GM12878 (cell line): Measurements from ENCODE around the gene CAPN14. TPM values are rescaled to one million over a fixed set of nuclear protein-coding genes. Genes with fewer than 3 reads are reported as not detected.

Experiments used
- CHD2 ChIP-seq: IDR thresholded peaks from 2 replicates; pipeline ENCODE4 v1.6.1; 2011; ENCODE audit warnings: low read depth, low read length, improper control_type of control experiment, borderline replicate concordance
- CREM ChIP-seq: IDR thresholded peaks from 2 replicates; pipeline ENCODE4 v1.6.1; 2014; ENCODE audit warnings: antibody characterized with exemption, low read depth
- EP300 ChIP-seq, 2 experiments: fragments of 150-350 bp in 1 of 2; IDR thresholded peaks; 2 replicates each; pipeline ENCODE4 v1.6.1; 2011 to 2012; ENCODE audit warnings: low read depth in 2 of 2, low read length in 2 of 2, borderline replicate concordance in 1 of 2, improper control_type of control experiment in 1 of 2, inconsistent platforms in 1 of 2; ENCODE audit not compliant: control insufficient read depth in 1 of 2
- KDM1A ChIP-seq: fragments of 200-600 bp; sonication (generic); IDR thresholded peaks from 2 replicates; pipeline ENCODE4 v1.6.1; 2016; ENCODE audit warnings: borderline replicate concordance
- NFYA ChIP-seq: IDR thresholded peaks from 2 replicates; pipeline ENCODE4 v1.6.1; 2011; ENCODE audit warnings: low read depth, mild to moderate bottlenecking, low read length, improper control_type of control experiment, borderline replicate concordance
- PML ChIP-seq: IDR thresholded peaks from 2 replicates; pipeline ENCODE4 v1.6.1; 2012; ENCODE audit warnings: low read length, inconsistent platforms
- polyA plus RNA-seq, 11 experiments: library from polyadenylated mRNA; depleted of rRNA in 4 of 11; unstranded in 6 of 11; stranded (reverse) in 5 of 11; fragments of >200 nt; fragmentation: Nextera tagmentation in 4 of 11; fragmentation: Illumina TruSeq in 1 of 11; extraction: Ambion mirVana in 4 of 11; extraction: Trizol in 1 of 11; gene quantifications; 1 replicate in 1 of 11; 2 replicates in 10 of 11; pipeline versions ENCODE4 v1.2.1 to v1.2.3, GENCODE V29; 2011 to 2016; ENCODE audit warnings: inconsistent platforms in 2 of 11, missing spikeins in 2 of 11, low read depth in 1 of 11
- total RNA-seq, 4 experiments: library from RNA; depleted of rRNA in 3 of 4; stranded (reverse); fragments of >200 nt in 3 of 4; fragmentation: Illumina TruSeq in 1 of 4; extraction: Trizol in 1 of 4; gene quantifications; 2 replicates each; pipeline versions ENCODE4 v1.2.1 to v1.2.3, GENCODE V29; 2013 to 2021
- TF ChIP-seq, protein P1 (sequence below): fragments of 450-650 bp; IDR thresholded peaks from 2 replicates; pipeline ENCODE4 v1.6.1; 2018; ENCODE audit warnings: borderline replicate concordance, mild to moderate bottlenecking; ENCODE audit not compliant: partially characterized antibody
- TF ChIP-seq, protein P2 (sequence below): fragments of 450-650 bp; IDR thresholded peaks from 2 replicates; pipeline ENCODE4 v1.6.1; 2017; ENCODE audit warnings: mild to moderate bottlenecking, moderate library complexity

Gene CAPN14
- total and polyA plus RNA-seq, 10 of the 15 experiments (the other 5 are each of a cell fraction or from before 2014, with no cell fraction given): 0.08 to 1.5 (median 1.1) TPM

DNA sequence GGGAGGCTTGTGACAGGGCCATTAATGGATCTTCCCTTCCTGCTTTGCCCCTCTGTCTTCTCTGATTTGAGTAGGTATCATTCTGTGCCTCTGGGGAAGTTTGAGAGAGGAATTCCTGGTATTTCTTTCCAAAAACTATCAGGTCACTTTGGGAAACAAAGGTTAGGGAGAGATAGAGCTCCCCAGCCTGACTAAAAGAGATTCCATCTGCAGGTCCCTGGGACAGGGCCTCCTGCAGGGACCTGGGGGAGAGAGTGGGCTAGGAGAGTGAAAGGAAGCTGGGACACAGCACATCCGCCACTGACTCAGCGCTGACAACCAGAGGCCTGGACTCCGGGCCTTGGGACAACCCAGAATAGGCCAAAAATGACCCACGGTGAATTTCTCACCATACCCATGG, 85.4 kb downstream of the CAPN14 start (continued):
- TF ChIP-seq CHD2 (no peak), PML (no peak), NFYA (no peak), EP300 (IDR thresholded peaks at IDR 0.05; ENCODE audit: borderline replicate concordance in 1 of 2, control insufficient read depth in 1 of 2, low read depth in 2 of 2, low read length in 2 of 2) (no peak), CREM (no peak), KDM1A (no peak)
- TF ChIP-seq, protein P1, sequence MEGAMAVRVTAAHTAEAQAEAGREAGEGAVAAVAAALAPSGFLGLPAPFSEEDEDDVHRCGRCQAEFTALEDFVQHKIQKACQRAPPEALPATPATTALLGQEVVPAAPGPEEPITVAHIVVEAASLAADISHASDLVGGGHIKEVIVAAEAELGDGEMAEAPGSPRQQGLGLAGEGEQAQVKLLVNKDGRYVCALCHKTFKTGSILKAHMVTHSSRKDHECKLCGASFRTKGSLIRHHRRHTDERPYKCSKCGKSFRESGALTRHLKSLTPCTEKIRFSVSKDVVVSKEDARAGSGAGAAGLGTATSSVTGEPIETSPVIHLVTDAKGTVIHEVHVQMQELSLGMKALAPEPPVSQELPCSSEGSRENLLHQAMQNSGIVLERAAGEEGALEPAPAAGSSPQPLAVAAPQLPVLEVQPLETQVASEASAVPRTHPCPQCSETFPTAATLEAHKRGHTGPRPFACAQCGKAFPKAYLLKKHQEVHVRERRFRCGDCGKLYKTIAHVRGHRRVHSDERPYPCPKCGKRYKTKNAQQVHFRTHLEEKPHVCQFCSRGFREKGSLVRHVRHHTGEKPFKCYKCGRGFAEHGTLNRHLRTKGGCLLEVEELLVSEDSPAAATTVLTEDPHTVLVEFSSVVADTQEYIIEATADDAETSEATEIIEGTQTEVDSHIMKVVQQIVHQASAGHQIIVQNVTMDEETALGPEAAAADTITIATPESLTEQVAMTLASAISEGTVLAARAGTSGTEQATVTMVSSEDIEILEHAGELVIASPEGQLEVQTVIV: no peak
- TF ChIP-seq, protein P2, sequence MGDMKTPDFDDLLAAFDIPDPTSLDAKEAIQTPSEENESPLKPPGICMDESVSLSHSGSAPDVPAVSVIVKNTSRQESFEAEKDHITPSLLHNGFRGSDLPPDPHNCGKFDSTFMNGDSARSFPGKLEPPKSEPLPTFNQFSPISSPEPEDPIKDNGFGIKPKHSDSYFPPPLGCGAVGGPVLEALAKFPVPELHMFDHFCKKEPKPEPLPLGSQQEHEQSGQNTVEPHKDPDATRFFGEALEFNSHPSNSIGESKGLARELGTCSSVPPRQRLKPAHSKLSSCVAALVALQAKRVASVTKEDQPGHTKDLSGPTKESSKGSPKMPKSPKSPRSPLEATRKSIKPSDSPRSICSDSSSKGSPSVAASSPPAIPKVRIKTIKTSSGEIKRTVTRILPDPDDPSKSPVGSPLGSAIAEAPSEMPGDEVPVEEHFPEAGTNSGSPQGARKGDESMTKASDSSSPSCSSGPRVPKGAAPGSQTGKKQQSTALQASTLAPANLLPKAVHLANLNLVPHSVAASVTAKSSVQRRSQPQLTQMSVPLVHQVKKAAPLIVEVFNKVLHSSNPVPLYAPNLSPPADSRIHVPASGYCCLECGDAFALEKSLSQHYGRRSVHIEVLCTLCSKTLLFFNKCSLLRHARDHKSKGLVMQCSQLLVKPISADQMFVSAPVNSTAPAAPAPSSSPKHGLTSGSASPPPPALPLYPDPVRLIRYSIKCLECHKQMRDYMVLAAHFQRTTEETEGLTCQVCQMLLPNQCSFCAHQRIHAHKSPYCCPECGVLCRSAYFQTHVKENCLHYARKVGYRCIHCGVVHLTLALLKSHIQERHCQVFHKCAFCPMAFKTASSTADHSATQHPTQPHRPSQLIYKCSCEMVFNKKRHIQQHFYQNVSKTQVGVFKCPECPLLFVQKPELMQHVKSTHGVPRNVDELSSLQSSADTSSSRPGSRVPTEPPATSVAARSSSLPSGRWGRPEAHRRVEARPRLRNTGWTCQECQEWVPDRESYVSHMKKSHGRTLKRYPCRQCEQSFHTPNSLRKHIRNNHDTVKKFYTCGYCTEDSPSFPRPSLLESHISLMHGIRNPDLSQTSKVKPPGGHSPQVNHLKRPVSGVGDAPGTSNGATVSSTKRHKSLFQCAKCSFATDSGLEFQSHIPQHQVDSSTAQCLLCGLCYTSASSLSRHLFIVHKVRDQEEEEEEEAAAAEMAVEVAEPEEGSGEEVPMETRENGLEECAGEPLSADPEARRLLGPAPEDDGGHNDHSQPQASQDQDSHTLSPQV: no peak
